Cardiac fibroblast (primary cell): ENCODE data around the gene BLOC1S3.

Experiments
- DNase-seq, 2 donors: peaks; one replicate each; pipeline versions ENCODE4 v3.0.0 to v3.0.0-alpha.2; 2010; ENCODE audit warnings: low read depth in 2 of 2
- H3K4me3 ChIP-seq, 2 donors: replicated peaks in 1 of 2; 1 replicate in 1 of 2; 2 replicates in 1 of 2; pipeline ENCODE4 v1.5.1; 2011; ENCODE audit warnings: low read depth in 2 of 2, low read length in 2 of 2, mild to moderate bottlenecking in 2 of 2, moderate library complexity in 1 of 2
- TF ChIP-seq, protein P1 (sequence below): IDR thresholded peaks from one replicate; pipeline ENCODE4 v1.5.1; 2011; ENCODE audit warnings: low read depth, mild to moderate bottlenecking, low read length, inconsistent platforms

BLOC1S3 gene, protein sequence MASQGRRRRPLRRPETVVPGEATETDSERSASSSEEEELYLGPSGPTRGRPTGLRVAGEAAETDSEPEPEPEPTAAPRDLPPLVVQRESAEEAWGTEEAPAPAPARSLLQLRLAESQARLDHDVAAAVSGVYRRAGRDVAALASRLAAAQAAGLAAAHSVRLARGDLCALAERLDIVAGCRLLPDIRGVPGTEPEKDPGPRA

DNA sequence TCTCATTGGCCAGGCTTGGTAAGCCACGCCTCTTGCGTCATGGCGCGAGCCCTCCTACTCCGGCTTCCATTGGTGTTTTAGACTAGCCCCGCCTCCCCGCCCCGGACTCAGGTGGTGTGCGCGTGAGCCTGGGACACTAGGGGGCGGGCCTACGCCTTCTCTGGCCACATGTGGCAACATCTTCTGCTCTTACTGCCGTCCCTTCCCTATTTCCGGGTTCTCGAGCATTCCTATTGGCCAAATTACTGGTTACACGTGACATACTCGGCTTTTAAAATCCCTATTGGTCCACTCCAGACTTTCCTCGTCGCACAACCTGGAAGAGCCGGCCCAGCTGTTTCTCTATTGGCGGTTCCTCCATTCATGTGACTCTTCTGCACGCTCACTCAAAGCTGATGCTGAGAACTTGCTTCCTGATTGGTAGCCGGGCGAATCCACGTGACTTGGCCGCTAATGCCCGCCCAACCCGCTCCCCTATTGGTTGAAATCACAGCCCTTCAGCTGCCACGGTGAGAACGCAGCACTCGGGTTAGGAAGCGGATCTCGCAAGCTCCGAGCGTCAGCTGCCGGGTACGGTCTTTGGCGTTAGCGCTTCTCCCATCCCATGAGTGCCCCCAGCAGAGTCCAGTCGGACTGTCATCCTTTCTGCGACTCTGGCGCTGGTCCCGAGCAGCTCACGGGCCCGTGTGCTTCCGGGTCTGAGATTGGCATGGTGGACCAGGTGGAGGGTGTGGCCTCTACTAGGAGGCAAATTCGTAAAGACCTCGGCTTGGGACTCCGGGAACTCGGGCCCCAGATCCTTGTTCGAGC, at the start of gene BLOC1S3:
Gene BLOC1S3, plus strand, starts transcription at position 523 of the 810 bp plus-strand sequence. CDS start 513 bp downstream, outside the sequence.
- peak within 1 kb of the TSS; percentile 88 to 89 for H3K4me3 ChIP-seq
- DNase-seq: peak; percentile 100
- TF ChIP-seq, protein P1, sequence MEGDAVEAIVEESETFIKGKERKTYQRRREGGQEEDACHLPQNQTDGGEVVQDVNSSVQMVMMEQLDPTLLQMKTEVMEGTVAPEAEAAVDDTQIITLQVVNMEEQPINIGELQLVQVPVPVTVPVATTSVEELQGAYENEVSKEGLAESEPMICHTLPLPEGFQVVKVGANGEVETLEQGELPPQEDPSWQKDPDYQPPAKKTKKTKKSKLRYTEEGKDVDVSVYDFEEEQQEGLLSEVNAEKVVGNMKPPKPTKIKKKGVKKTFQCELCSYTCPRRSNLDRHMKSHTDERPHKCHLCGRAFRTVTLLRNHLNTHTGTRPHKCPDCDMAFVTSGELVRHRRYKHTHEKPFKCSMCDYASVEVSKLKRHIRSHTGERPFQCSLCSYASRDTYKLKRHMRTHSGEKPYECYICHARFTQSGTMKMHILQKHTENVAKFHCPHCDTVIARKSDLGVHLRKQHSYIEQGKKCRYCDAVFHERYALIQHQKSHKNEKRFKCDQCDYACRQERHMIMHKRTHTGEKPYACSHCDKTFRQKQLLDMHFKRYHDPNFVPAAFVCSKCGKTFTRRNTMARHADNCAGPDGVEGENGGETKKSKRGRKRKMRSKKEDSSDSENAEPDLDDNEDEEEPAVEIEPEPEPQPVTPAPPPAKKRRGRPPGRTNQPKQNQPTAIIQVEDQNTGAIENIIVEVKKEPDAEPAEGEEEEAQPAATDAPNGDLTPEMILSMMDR: no peak

DNA sequence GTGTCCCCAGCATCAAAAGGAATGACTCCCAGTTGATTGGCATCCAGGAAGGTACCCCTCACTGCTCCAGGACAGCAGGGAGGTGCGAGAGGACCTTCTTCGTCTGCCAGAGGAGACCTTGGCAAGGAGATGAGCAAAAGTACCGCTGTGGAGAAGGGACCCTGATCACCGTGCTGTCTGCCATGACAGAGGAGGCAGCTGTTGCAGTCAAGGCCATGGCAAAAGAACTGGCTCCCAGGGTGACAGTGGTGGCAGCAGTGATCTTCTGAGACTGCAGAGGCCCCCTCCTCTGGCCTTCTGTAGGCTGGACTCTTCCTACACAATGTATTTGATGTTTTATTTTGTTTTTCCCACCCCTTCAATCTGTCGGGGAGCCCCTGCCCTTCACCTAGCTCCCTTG, 49.8 kb upstream of the BLOC1S3 start:
- no peak for DNase-seq
- TF ChIP-seq, protein P1: no peak

DNA sequence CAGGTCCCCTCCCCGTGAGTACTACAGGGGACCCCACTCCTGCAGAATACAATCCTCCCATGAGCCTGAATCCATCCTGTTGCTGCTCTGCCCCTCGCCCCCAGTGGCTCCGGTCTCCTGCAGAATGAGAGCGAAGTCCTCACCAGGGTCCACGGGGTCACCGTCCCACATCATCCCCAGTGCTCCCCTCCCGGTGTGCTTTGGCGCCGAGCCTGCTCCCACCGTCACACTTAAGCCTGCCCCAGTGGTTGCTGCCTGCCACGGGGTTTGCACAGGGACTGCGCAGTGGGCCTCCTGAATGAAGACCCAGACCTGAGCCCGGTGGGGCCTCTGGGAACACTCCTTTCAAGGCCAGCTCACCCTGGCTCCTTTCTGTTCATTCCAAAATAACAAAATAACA, 48.3 kb upstream of the BLOC1S3 start:
- H3K4me3 ChIP-seq: no peak overlapping the region
- DNase-seq: no peak
- TF ChIP-seq, protein P1: no peak

More for the DNA sequence above, 49.8 kb upstream of the BLOC1S3 start:
- no peak overlapping the region for H3K4me3 ChIP-seq

DNA sequence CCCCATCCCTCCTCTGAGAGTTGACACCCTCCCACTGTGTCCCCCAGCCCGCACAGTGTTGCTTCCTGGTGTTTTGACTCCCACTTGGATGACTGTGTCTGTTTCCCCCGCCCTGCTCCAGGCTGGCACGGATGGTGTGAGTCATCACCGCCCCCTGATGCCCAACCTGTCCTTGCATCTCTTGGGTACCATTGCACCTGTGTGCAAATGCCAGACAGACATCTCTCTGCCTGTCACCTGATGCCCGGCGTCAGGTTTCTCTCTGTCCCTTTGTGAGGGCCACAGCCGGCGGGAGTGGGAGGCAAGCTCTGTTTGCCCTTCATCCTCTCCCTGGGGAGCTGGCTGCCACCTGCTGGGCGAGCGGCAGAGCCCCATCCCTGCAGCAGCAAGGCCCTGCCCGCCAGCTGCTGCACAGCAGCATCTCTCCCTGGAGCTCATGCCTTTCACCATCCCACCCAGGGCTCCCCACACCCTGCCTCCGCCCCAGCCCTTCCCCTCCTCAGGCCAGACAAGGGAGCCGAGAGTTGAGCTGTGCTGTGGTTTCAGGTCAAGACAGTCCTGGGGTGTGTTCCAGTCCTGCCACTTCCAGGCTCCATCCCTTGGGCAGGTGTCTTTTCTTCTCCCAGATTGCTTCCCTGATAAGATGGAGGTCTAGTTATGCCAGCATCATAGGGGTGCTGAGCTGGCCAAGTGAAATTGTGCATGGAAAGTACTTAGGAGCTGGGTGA, 47.5 kb upstream of the BLOC1S3 start:
- DNase-seq: no peak
- no peak overlapping the region for H3K4me3 ChIP-seq
- TF ChIP-seq, protein P1: no peak

DNA sequence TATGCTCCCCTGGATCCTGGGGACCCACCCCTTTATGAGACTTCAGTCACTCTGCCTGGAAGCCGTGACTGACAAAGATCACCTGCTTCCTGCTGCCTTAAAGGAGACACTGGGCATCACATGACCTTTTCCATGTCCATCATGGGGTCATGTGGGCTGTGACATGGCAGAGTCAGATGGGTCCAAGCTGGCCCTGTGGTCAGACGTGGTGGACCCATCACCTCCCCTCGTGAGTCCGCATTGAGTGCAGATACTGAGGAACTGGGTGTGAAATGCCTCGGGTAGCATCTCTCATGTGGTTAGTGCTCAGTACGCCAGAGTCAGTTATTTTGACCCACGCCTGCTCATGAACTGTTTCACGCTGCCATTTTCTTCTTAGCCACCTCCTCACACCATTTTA, 44.9 kb upstream of the BLOC1S3 start:
- no peak overlapping the region for H3K4me3 ChIP-seq
- DNase-seq: no peak
- TF ChIP-seq, protein P1: no peak

DNA sequence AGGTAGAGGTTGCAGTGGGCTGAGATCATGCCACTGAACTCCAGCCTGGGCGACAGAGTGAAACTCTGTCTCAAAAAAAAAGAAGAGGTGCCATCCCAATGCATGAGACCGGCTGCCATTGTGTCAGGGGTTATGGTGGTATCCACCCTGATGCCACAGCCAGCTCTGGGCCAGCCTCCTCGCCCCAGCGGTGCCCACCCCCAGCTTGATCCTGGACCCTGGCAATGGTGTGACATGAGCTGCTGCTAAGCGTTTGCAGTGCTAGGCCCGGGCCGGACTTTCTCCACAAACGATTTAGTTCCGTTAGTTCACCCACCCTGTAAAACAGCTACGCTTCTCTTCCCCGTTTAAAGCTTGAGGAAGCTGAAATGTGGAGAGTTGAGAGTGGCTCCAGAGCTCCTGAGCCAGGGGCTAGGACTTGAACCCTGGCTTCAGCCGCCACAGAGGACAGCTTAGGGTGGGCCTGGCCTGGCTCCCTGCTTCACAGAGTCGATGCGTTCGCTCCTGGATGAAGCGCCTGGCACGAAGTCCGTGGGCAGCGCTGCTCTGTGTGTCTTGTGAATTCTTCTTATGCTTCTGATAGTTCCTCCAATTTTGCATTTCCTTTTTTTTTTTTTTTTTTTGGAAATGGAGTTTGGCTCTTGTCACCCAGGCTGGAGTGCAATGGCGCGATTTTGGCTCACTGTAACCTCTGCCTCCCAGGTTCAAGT, 43.3 kb upstream of the BLOC1S3 start:
- TF ChIP-seq, protein P1: no peak
- DNase-seq: no peak
- no peak overlapping the region for H3K4me3 ChIP-seq
